Endothelial cell of umbilical vein (primary cell): Measurements from ENCODE around the gene NFATC1. TPM values are rescaled to one million over a fixed set of nuclear protein-coding genes. Genes with fewer than 3 reads are reported as not detected.

Experiments
- BruUV-seq: library from RNA; stranded (reverse); fragments of 400-500 nt; replicated peaks from 2 replicates; lab custom pipeline; 2021; lab: Mats Ljungman, UMichigan
- CTCF ChIA-PET: fragments of 300-600, 350-600 bp; sonication (Branson Sonifier 250); formaldehyde crosslinking; loops from one replicate; lab custom pipeline; 2021; ENCODE audit warnings: antibody characterized with exemption, inconsistent platforms; lab: Charles Lee
- POLR2A ChIA-PET: fragments of 300-600, 350-600 bp; sonication (Branson Sonifier 250); formaldehyde crosslinking; loops from one replicate; lab custom pipeline; 2021; ENCODE audit warnings: antibody characterized with exemption, inconsistent platforms; lab: Charles Lee
- DNase-seq: peaks from one replicate; pipeline ENCODE4 v3.0.0-alpha.2; 2011; ENCODE audit warnings: low read depth, low spot score
- FAIRE-seq: peaks from 2 replicates; lab custom pipeline; 2011; peaks lifted over from hg19 to GRCh38; lab: Jason Lieb, UNC
- H2AFZ ChIP-seq: 2 replicates; pipeline ENCODE4 v1.6.0; 2012; ENCODE audit warnings: low read depth, low read length, control low read depth, inconsistent platforms
- H3K27ac ChIP-seq: 2 replicates; pipeline ENCODE4 v1.5.1; 2011; ENCODE audit warnings: low read depth, mild to moderate bottlenecking, control low read depth, low read length, moderate library complexity; ENCODE audit not compliant: insufficient read depth
- H3K27me3 ChIP-seq, 2 experiments: 2 replicates each; pipeline versions ENCODE4 v1.6.0 to v1.6.1; 2011; ENCODE audit warnings: low read length in 2 of 2, mixed read lengths in 1 of 2; ENCODE audit not compliant: control insufficient read depth in 2 of 2, insufficient read depth in 2 of 2
- H3K36me3 ChIP-seq, 2 experiments: 2 replicates in 1 of 2; 3 replicates in 1 of 2; pipeline ENCODE4 v1.5.1; 2011; ENCODE audit warnings: low read length in 2 of 2, mild to moderate bottlenecking in 1 of 2, moderate library complexity in 1 of 2; ENCODE audit not compliant: control insufficient read depth in 2 of 2, insufficient read depth in 2 of 2; ENCODE audit errors: extremely low read depth in 1 of 2
- H3K4me1 ChIP-seq: 3 replicates; pipeline ENCODE4 v1.5.1; 2011; ENCODE audit warnings: mild to moderate bottlenecking, low read length; ENCODE audit not compliant: control insufficient read depth, insufficient read depth; ENCODE audit errors: extremely low read depth
- H3K4me2 ChIP-seq: 2 replicates; pipeline ENCODE4 v1.6.1; 2011; ENCODE audit warnings: low read length, control low read depth, mixed read lengths; ENCODE audit not compliant: insufficient read depth
- H3K4me3 ChIP-seq, 3 experiments: fragments of 200-600 bp in 1 of 3; sonication (generic), shearing (Covaris generic) in 1 of 3; replicated peaks in 1 of 3; 2 replicates each; pipeline ENCODE4 v1.5.1; 2011 to 2016; ENCODE audit warnings: control low read depth in 3 of 3, low read length in 3 of 3, mild to moderate bottlenecking in 2 of 3, inconsistent platforms in 1 of 3, low read depth in 1 of 3, moderate library complexity in 1 of 3; ENCODE audit not compliant: insufficient read depth in 1 of 3
- H3K79me2 ChIP-seq: 2 replicates; pipeline ENCODE4 v1.6.0; 2012; ENCODE audit warnings: low read length, inconsistent platforms; ENCODE audit not compliant: control insufficient read depth, insufficient read depth
- H3K9ac ChIP-seq: replicated peaks from 2 replicates; pipeline ENCODE3; 2011; ENCODE audit warnings: low read length, control low read depth; ENCODE audit not compliant: insufficient read depth; ENCODE audit errors: extremely low read depth
- H3K9me1 ChIP-seq: replicated peaks from 3 replicates; pipeline ENCODE4 v1.6.0; 2011; ENCODE audit warnings: mild to moderate bottlenecking, low read length; ENCODE audit not compliant: control insufficient read depth, insufficient read depth; ENCODE audit errors: extremely low read depth
- H3K9me3 ChIP-seq: replicated peaks from 2 replicates; pipeline ENCODE4 v1.5.1; 2012; ENCODE audit warnings: low read length, inconsistent platforms; ENCODE audit not compliant: control insufficient read depth, insufficient read depth
- H4K20me1 ChIP-seq: replicated peaks from 2 replicates; pipeline ENCODE3; 2011; ENCODE audit warnings: mild to moderate bottlenecking, low read length; ENCODE audit not compliant: control insufficient read depth, insufficient read depth; ENCODE audit errors: extremely low read depth
- CTCF ChIP-seq, 2 donors: IDR thresholded peaks; 1 replicate in 1 of 2; 2 replicates in 1 of 2; pipeline ENCODE4 v1.5.1; 2011; ENCODE audit warnings: low read length in 2 of 2, mild to moderate bottlenecking in 2 of 2, moderate library complexity in 2 of 2, control low read depth in 1 of 2, inconsistent platforms in 1 of 2, low read depth in 1 of 2; ENCODE audit not compliant: insufficient read depth in 1 of 2; ENCODE audit errors: extremely low read depth in 1 of 2
- FOS ChIP-seq: IDR thresholded peaks from 2 replicates; pipeline ENCODE4 v1.6.1; 2011; ENCODE audit warnings: mild to moderate bottlenecking, low read length, moderate library complexity, borderline replicate concordance; ENCODE audit not compliant: insufficient read depth
- GATA2 ChIP-seq: IDR thresholded peaks from 2 replicates; pipeline ENCODE4 v1.7.0; 2011; ENCODE audit warnings: low read depth, mild to moderate bottlenecking, moderate library complexity, mixed read lengths, low read length; ENCODE audit not compliant: insufficient read length, insufficient read depth
- JUN ChIP-seq: IDR thresholded peaks from 2 replicates; pipeline ENCODE4 v1.6.1; 2011; ENCODE audit warnings: borderline replicate concordance, low read depth; ENCODE audit not compliant: insufficient read length, insufficient read depth
- MYC ChIP-seq: IDR thresholded peaks from one replicate; pipeline ENCODE4 v1.6.1; 2011; ENCODE audit warnings: mild to moderate bottlenecking, low read depth, low read length
- dilution Hi-C: fragments of 300-500 bp; cut with MboI; formaldehyde crosslinking; loops from one replicate; pipeline ENCODE4 v1.15.0; 2019; ENCODE audit warnings: low sequenced_read_pairs; ENCODE audit not compliant: extremely low pct_ligation_motif_present
- intact Hi-C: fragments of 100-400 bp; cut with micrococcal nuclease; formaldehyde crosslinking; loops from one replicate; pipeline ENCODE4 v1.10.0; 2022
- polyA plus RNA-seq, 4 experiments: library from polyadenylated mRNA; depleted of rRNA in 3 of 4; stranded (reverse) in 3 of 4; unstranded in 1 of 4; fragments of >200 nt; gene quantifications; 2 replicates each; pipeline versions ENCODE4 v1.2.1 to v1.2.3, GENCODE V29; 2011 to 2012; ENCODE audit warnings: missing spikeins in 1 of 4
- total RNA-seq: library from RNA; stranded (reverse); gene quantifications from 2 replicates; pipeline ENCODE4 v1.2.3, GENCODE V29; 2021
- TF ChIP-seq, protein P1 (sequence below): IDR thresholded peaks from 2 replicates; pipeline ENCODE4 v1.6.1; 2011; ENCODE audit not compliant: insufficient read depth, insufficient read length

The NFATC1 gene
- total and polyA plus RNA-seq, 2 donors (not counting 3 experiments of a cell fraction or from before 2014, with no cell fraction given), result 11.1 to 30.0 TPM

GRCh38 chr18:79418642-79419041 lies 22.9 kb downstream of the NFATC1 start:
- no peak overlapping the region for H3K9ac ChIP-seq
- CTCF ChIA-PET, result interaction anchor here (1.4 kb wide), 1 partner anchor 15 kb away, joined by 4 read pairs; no protein-coding TSS in a partner anchor
- no peaks in the 10 kb centered on the region for H3K9me1 ChIP-seq
- no peak overlapping the region for H3K4me2 ChIP-seq
- no peak overlapping the region for H2AFZ ChIP-seq
- dilution Hi-C loops (no loop called here), intact Hi-C loops (no loop called here)
- H3K4me1 ChIP-seq, result no peaks in the 10 kb centered on the region
- no peak overlapping the region for H3K27ac ChIP-seq
- no peak for TF ChIP-seq FOS
- TF ChIP-seq, protein P1, sequence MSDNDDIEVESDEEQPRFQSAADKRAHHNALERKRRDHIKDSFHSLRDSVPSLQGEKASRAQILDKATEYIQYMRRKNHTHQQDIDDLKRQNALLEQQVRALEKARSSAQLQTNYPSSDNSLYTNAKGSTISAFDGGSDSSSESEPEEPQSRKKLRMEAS, result no peak
- no peak for TF ChIP-seq JUN
- TF ChIP-seq MYC, result no peak
- no peak for TF ChIP-seq CTCF (IDR thresholded peaks at IDR 0.05; ENCODE audit: extremely low read depth in 1 of 2, insufficient read depth in 1 of 2, low read depth in 1 of 2, low read length in 2 of 2)
- no peak for TF ChIP-seq GATA2
- no peak for DNase-seq
- BruUV-seq, result no TSS peak
- no peaks in the 10 kb centered on the region for H3K27me3 ChIP-seq
- no peaks in the 10 kb centered on the region for H3K9me3 ChIP-seq
- no peak overlapping the region for H3K4me3 ChIP-seq
- POLR2A ChIA-PET, result no interaction called here
- peaks cover 4% of the 10 kb centered on the region for H3K79me2 ChIP-seq
- no peaks in the 10 kb centered on the region for H4K20me1 ChIP-seq
- peaks cover 5 to 22% of the 10 kb centered on the region in 2 experiments for H3K36me3 ChIP-seq
- FAIRE-seq, result no peak
